Stromal cell of bone marrow (primary cell): ENCODE measurements around the gene NRP2.
A peak's percentile ranks its signal among the peaks of the same experiment; 100 is the strongest.

ENCODE experiments used
- DNase-seq: peaks from one replicate; pipeline ENCODE4 v3.0.0-alpha.2; 2012; ENCODE audit warnings: low read depth

NRP2 gene

GRCh38 chr2:205660521-205661124 is 21.7 kb upstream of the NRP2 start:
- peak; percentile 87 for DNase-seq

GRCh38 chr2:205661281-205661680 is 21.0 kb upstream of the NRP2 start:
- DNase-seq = no peak

- no peak for DNase-seq
Measured at GRCh38 chr2:205662206-205662965, 19.9 kb upstream of the NRP2 start.

GRCh38 chr2:205665791-205666190 is 16.5 kb upstream of the NRP2 start:
- DNase-seq = no peak

- no peak for DNase-seq
Measured at GRCh38 chr2:205670292-205670691, 12.0 kb upstream of the NRP2 start.

GRCh38 chr2:205673312-205673711 is 9.0 kb upstream of the NRP2 start:
- DNase-seq = no peak

- no peak for DNase-seq
Measured at GRCh38 chr2:205675861-205676516, 6.3 kb upstream of the NRP2 start.

GRCh38 chr2:205678541-205679142 is 3.7 kb upstream of the NRP2 start:
- DNase-seq = no peak

- DNase-seq = no peak
Measured at GRCh38 chr2:205679410-205680009, 2.8 kb upstream of the NRP2 start.

GRCh38 chr2:205680067-205680466 is 2.2 kb upstream of the NRP2 start:
- no peak for DNase-seq

GRCh38 chr2:205680903-205681302 is 1.4 kb upstream of the NRP2 start:
- no peak for DNase-seq

GRCh38 chr2:205681401-205682238 is 681 bp upstream of the NRP2 start:
- no peak for DNase-seq

GRCh38 chr2:205682971-205683501 is 735 bp downstream of the NRP2 start:
- no peak for DNase-seq

- no peak for DNase-seq
Measured at GRCh38 chr2:205683502-205684367, 1.4 kb downstream of the NRP2 start.

GRCh38 chr2:205684871-205685313 is 2.6 kb downstream of the NRP2 start:
- DNase-seq = no peak

- DNase-seq = no peak
Measured at GRCh38 chr2:205685314-205686055, 3.2 kb downstream of the NRP2 start.

GRCh38 chr2:205686056-205686782 is 3.9 kb downstream of the NRP2 start:
- DNase-seq = no peak

- no peak for DNase-seq
Measured at GRCh38 chr2:205686783-205687640, 4.7 kb downstream of the NRP2 start.
